Airway epithelial cell (primary cell): Measurements from ENCODE around the gene HMGN5. TPM values are rescaled to one million over a fixed set of nuclear protein-coding genes. Genes with fewer than 3 reads are reported as not detected.

ENCODE experiments used
- total RNA-seq: library from RNA; depleted of rRNA; stranded (reverse); fragments of >200 nt; gene quantifications from 2 replicates; pipeline ENCODE4 v1.2.3, GENCODE V29; 2015

Gene HMGN5
- 0.33 and 1.7 TPM in 2 replicates for total RNA-seq

GRCh38 chrX:81201671-81202455 is at the start of gene HMGN5, which contains the start of gene SH3BGRL:
Gene HMGN5, minus strand, starts transcription at chrX:81201913. Its CDS starts 80,364 bp downstream, at chrX:81121549.
Gene SH3BGRL, plus strand, starts transcription at chrX:81202102. Its CDS starts 99 bp downstream, at chrX:81202201.

Other genes starting within 250 kb of the HMGN5 start
- gene SH3BGRL, start 189 bp upstream of the HMGN5 start, total RNA-seq, result 40.6 and 48.8 TPM in 2 replicates